ENCODE data around the gene RPS6KA6. TPM values are rescaled to one million over a fixed set of nuclear protein-coding genes. Genes with fewer than 3 reads are reported as not detected.
A peak's percentile ranks its signal among the peaks of the same experiment; 100 is the strongest.

The RPS6KA6 gene
- total RNA-seq, result under 1 TPM; 0.33 to 0.56 TPM

- DNase-seq, result peak; percentile 5
- Mint-ChIP-seq H3K27ac (no peak within 1 kb of the TSS), H3K4me3 (peak within 1 kb of the TSS; percentile 73), H3K36me3 (no peaks in the 10 kb centered on the region), H3K27me3 (peaks cover 35% of the 10 kb centered on the region), H3K9me3 (peaks cover 6% of the 10 kb centered on the region), H3K4me1 (peaks cover 3% of the 10 kb centered on the region)
These were observed at the start of gene RPS6KA6 for GRCh38 chrX:84187533-84188319. TSS of gene RPS6KA6 (minus strand) at chrX:84188199. CDS start at chrX:84187899, 300 bp downstream.

- Mint-ChIP-seq H3K9me3 (no peaks in the 10 kb centered on the region), H3K4me3 (no peak overlapping the region), H3K27ac (no peak overlapping the region), H3K27me3 (no peaks in the 10 kb centered on the region), H3K4me1 (no peaks in the 10 kb centered on the region), H3K36me3 (no peaks in the 10 kb centered on the region)
- DNase-seq, result no peak
These were observed 36.7 kb upstream of the RPS6KA6 start for GRCh38 chrX:84224741-84225140.

GRCh38 chrX:84223261-84223660, 35.3 kb upstream of the RPS6KA6 start:
- Mint-ChIP-seq H3K27ac (no peak overlapping the region), H3K27me3 (no peaks in the 10 kb centered on the region), H3K4me1 (no peaks in the 10 kb centered on the region), H3K9me3 (no peaks in the 10 kb centered on the region), H3K4me3 (no peak overlapping the region), H3K36me3 (no peaks in the 10 kb centered on the region)
- no peak for DNase-seq

GRCh38 chrX:84221181-84221580, 33.2 kb upstream of the RPS6KA6 start:
- Mint-ChIP-seq H3K4me3 (no peak overlapping the region), H3K4me1 (no peaks in the 10 kb centered on the region), H3K9me3 (no peaks in the 10 kb centered on the region), H3K27ac (no peak overlapping the region), H3K36me3 (no peaks in the 10 kb centered on the region), H3K27me3 (no peaks in the 10 kb centered on the region)
- DNase-seq, result no peak

GRCh38 chrX:84219551-84219950, 31.6 kb upstream of the RPS6KA6 start:
- no peak overlapping the region for H3K27ac Mint-ChIP-seq
- no peaks in the 10 kb centered on the region for H3K27me3 Mint-ChIP-seq
- H3K36me3 Mint-ChIP-seq, result no peaks in the 10 kb centered on the region
- H3K4me3 Mint-ChIP-seq, result no peak overlapping the region
- no peaks in the 10 kb centered on the region for H3K4me1 Mint-ChIP-seq
- no peaks in the 10 kb centered on the region for H3K9me3 Mint-ChIP-seq
- no peak for DNase-seq

GRCh38 chrX:84218726-84219125, 30.7 kb upstream of the RPS6KA6 start:
- Mint-ChIP-seq H3K9me3 (no peaks in the 10 kb centered on the region), H3K36me3 (no peaks in the 10 kb centered on the region), H3K27ac (no peak overlapping the region), H3K4me1 (no peaks in the 10 kb centered on the region), H3K27me3 (no peaks in the 10 kb centered on the region), H3K4me3 (no peak overlapping the region)
- no peak for DNase-seq

- no peak overlapping the region for H3K27ac Mint-ChIP-seq
- H3K4me3 Mint-ChIP-seq, result no peak overlapping the region
- no peaks in the 10 kb centered on the region for H3K27me3 Mint-ChIP-seq
- no peaks in the 10 kb centered on the region for H3K9me3 Mint-ChIP-seq
- H3K4me1 Mint-ChIP-seq, result no peaks in the 10 kb centered on the region
- no peaks in the 10 kb centered on the region for H3K36me3 Mint-ChIP-seq
- no peak for DNase-seq
These were observed 28.9 kb upstream of the RPS6KA6 start for GRCh38 chrX:84216881-84217280.

- Mint-ChIP-seq H3K27ac (no peak overlapping the region), H3K4me1 (no peaks in the 10 kb centered on the region), H3K9me3 (no peaks in the 10 kb centered on the region), H3K27me3 (no peaks in the 10 kb centered on the region), H3K4me3 (no peak overlapping the region), H3K36me3 (no peaks in the 10 kb centered on the region)
- no peak for DNase-seq
These were observed 28.4 kb upstream of the RPS6KA6 start for GRCh38 chrX:84216406-84216805.

GRCh38 chrX:84205276-84205675, 17.3 kb upstream of the RPS6KA6 start:
- DNase-seq, result no peak
- Mint-ChIP-seq H3K27me3 (no peaks in the 10 kb centered on the region), H3K4me3 (no peak overlapping the region), H3K9me3 (no peaks in the 10 kb centered on the region), H3K27ac (no peak overlapping the region), H3K4me1 (no peaks in the 10 kb centered on the region), H3K36me3 (no peaks in the 10 kb centered on the region)

GRCh38 chrX:84199688-84200087, 11.7 kb upstream of the RPS6KA6 start:
- DNase-seq, result no peak
- Mint-ChIP-seq H3K9me3 (no peaks in the 10 kb centered on the region), H3K27ac (no peak overlapping the region), H3K36me3 (no peaks in the 10 kb centered on the region), H3K27me3 (no peaks in the 10 kb centered on the region), H3K4me1 (no peaks in the 10 kb centered on the region), H3K4me3 (no peak overlapping the region)

GRCh38 chrX:84197550-84197949, 9.6 kb upstream of the RPS6KA6 start:
- H3K27me3 Mint-ChIP-seq, result no peaks in the 10 kb centered on the region
- H3K4me3 Mint-ChIP-seq, result no peak overlapping the region
- no peaks in the 10 kb centered on the region for H3K36me3 Mint-ChIP-seq
- no peaks in the 10 kb centered on the region for H3K4me1 Mint-ChIP-seq
- DNase-seq, result no peak
- H3K9me3 Mint-ChIP-seq, result no peaks in the 10 kb centered on the region
- H3K27ac Mint-ChIP-seq, result no peak overlapping the region

GRCh38 chrX:84192006-84192405, 4.0 kb upstream of the RPS6KA6 start:
- no peaks in the 10 kb centered on the region for H3K36me3 Mint-ChIP-seq
- H3K4me1 Mint-ChIP-seq, result peaks cover under 1% of the 10 kb centered on the region
- H3K9me3 Mint-ChIP-seq, result peaks cover 6% of the 10 kb centered on the region
- DNase-seq, result no peak
- no peak overlapping the region for H3K4me3 Mint-ChIP-seq
- peaks cover 24% of the 10 kb centered on the region for H3K27me3 Mint-ChIP-seq
- H3K27ac Mint-ChIP-seq, result no peak overlapping the region

- Mint-ChIP-seq H3K27me3 (peaks cover 35% of the 10 kb centered on the region), H3K9me3 (peaks cover 6% of the 10 kb centered on the region)
These were observed 1.1 kb upstream of the RPS6KA6 start for GRCh38 chrX:84189125-84189524.

GRCh38 chrX:84188320-84188834, 378 bp upstream of the RPS6KA6 start:
- Mint-ChIP-seq H3K4me3 (peak overlapping the region; percentile 64), H3K9me3 (peaks cover 6% of the 10 kb centered on the region), H3K36me3 (no peaks in the 10 kb centered on the region)

More at GRCh38 chrX:84189125-84189524, 1.1 kb upstream of the RPS6KA6 start:
- Mint-ChIP-seq H3K27ac (no peak overlapping the region), H3K4me1 (peaks cover 3% of the 10 kb centered on the region), H3K4me3 (no peak overlapping the region), H3K36me3 (no peaks in the 10 kb centered on the region)
- no peak for DNase-seq

GRCh38 chrX:84186603-84187532, 1.1 kb downstream of the RPS6KA6 start:
- Mint-ChIP-seq H3K9me3 (peaks cover 6% of the 10 kb centered on the region), H3K27me3 (peaks cover 35% of the 10 kb centered on the region), H3K36me3 (no peaks in the 10 kb centered on the region), H3K4me1 (peaks cover 3% of the 10 kb centered on the region), H3K4me3 (peak overlapping the region; percentile 57), H3K27ac (no peak overlapping the region)
- no peak for DNase-seq

More at GRCh38 chrX:84188320-84188834, 378 bp upstream of the RPS6KA6 start:
- peak; percentile 5 for DNase-seq
- Mint-ChIP-seq H3K27ac (no peak overlapping the region), H3K27me3 (peaks cover 35% of the 10 kb centered on the region), H3K4me1 (peaks cover 3% of the 10 kb centered on the region)

Data from activated naive CD8-positive, alpha-beta T cell treated with anti-CD3 and anti-CD28 coated beads for 36 hours (primary cell).